Stimulated activated CD4-positive, alpha-beta T cell treated with anti-CD3 and anti-CD28 coated beads, TNF-alpha, amount 100 ng/mL, for 1 hour (primary cell): Measurements from ENCODE around the gene DDX24.
"Not testable (repeated sequence)": the region's sequence is repeated elsewhere in the genome, so short reads cannot be mapped to it uniquely, and the experiment has no call there.

Experiments
- DNase-seq, 3 donors: peaks; one replicate each; pipeline ENCODE4 v3.0.0-alpha.2; 2020; ENCODE audit warnings: low read depth in 3 of 3, low spot score in 1 of 3

DDX24 gene

DNA sequence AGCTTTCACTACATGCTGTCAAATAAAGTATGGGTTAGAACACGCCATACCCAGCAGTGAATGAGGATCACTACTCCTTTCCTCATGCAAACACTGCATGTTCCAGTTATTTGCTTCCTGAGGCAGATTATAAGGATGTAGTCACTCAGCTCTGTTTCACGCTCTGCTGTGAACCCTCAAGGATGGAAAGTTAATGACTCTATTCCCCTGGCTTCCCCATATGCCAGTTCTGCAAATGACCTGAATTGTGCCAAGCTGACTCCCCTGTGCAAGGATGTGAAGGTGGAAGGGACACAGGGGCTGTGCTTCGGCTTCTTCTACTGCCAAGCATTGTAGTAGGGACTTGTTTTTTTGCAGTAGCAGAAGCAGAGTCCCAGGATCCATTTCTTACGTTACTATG is 6.9 kb upstream of the DDX24 start:
- no peak for DNase-seq

DNA sequence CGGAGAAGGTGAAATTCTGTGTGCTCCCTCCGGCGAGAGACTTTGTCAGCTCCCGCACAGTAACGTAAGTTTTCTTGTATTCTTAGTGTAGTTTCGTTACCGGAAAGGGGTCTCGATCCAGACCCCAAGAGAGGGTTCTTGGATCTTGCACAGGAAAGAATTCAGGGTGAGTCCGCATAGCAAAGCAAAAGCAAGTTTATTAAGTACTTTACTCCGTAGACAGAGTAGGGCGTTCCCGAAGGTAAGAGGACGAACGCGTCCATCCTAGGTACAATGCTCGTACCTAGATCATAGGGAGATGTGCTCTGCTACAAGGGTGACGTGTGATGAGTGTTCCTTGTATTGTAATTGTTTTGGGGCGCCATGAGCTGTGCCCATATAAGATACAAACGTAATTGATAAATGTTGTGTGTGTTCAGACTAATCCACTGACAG is 401 bp upstream of the DDX24 start:
- DNase-seq, result no peak

DNA sequence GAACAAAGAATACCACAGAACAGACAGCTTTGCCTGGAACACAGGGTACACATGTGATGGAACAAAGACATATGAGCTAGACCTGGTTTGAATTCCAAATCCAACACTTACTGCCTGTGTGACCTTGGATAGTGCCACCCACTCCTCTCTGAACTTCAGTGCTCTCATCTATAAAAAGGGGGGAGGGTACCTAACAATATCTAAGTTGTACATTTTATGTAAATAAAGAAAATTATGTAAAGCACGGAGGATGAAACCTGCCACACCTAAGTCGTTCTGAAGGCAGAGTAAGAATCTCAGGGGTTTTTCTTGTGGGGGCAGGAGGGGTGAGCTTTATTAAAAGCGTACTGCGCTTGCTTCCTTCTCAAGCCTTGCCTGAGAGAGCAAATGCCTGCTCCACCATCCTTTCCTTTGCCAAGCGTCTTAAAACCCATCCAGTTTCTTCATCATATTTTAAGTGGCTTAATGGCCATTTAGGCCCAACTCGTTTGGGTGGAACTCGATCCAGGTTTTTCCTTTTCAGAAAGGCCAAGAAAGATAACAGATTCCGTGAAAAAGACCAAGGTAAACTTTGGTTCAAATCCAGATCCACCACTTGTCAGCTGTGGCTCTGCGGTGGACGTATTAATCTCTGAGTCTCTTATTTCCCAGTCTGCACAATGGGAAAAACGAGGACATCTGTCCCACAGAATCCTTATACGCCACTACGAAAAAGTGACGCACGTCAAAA is 946 bp downstream of the DDX24 start:
- no peak for DNase-seq

DNA sequence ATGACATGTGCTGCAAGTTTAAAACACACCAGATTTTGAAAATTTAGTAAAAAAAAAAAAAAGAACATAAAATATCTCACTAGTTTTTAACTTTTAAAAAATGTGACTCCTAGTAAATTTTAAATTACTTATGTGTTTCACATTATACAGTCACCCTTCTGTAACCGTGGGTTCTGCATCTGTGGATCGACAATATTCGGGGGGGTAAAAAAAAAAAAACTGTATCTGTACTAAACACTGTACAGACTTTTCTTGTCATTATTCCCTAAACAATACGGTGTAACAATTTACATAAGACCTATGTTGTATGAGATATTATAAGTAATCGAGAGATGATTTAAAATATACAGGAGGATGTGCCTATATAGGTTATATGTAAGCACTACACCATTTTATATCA is 3.2 kb downstream of the DDX24 start:
- no peak for DNase-seq

DNA sequence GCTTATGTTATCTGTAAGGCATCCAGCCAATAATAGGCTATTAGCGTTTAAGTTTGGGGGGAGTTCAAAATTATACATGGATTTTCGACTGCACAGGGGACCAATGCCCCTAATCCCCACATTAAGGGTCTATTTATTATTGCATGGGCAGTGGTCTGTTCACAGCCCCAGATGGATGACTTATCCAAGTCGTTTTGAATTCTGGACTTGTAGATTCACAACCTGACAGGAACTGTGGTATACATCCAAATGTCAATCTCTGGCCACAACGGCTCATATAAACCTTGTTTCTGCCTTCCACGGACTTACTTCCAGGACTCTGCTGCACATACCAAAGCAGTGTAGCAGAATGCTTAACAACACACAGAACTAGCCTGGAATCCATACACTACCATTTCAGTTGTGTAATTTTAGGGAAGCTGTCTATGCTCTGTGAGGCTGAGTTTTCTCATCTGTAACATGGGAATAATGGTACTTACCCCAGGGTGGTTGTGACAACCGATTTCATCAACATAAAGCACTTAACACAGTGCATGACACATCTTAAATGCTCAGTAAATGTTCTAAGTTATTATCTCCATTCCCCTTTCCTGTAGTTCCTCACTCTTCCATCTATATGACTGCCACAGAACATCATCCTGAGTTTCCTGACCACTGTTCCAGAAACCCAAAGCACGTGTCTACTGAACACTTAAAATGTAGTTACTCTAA is 3.7 kb downstream of the DDX24 start:
- no peak for DNase-seq

DNA sequence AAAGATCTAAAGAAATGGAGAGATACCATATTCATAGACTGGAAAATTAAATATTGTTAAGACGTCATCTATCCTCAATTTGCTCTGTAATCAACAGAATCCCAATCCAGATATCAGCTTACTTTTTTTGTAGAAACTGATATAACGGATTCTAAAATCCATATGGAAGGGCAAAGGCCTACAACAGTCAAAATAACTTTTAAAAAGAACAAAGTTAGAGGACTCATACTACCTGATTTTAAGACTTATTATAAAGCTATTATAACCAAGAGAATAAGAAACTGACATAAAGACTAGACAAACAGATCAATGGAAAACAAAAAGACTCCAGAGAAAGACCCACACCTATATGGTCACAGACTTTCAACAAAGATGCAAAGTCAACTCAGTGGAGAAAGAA is 6.0 kb downstream of the DDX24 start:
- DNase-seq, result no peak

DNA sequence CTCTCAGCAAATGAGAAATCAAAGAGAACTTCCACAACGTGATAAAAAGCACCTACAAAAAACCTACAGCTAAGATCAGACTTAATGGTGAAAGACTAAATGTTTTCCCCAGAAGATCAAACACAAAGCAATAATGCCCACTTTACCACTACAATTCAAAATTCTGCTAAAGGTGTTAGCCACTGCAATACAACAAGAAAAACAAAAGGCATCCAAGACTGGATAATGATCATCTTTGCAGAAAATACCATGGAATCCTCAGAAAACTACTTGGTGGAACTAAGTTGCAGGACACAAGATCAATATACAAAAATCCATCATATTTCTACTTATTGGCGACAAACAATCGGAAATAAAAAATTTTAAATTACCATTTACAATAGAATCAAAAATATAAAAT is 6.5 kb downstream of the DDX24 start:
- no peak for DNase-seq

DNA sequence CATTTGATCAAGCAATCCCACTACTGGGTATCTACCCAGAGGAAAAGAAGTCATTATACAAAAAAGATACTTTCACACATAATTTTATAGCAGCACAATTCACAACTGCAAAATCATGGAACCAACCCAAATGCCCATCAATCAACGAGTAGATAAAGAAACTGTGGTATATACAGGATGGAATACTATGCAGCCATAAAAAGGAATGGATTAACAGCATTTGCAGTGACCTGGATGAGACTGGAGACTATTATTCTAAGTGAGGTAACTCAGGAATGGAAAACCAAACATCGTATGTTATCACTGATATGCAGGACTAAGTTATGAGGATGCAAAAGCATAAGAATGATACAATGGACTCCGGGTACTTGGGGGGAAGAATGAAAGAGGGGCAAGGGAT is 8.9 kb downstream of the DDX24 start:
- not testable (repeated sequence) for DNase-seq

DNA sequence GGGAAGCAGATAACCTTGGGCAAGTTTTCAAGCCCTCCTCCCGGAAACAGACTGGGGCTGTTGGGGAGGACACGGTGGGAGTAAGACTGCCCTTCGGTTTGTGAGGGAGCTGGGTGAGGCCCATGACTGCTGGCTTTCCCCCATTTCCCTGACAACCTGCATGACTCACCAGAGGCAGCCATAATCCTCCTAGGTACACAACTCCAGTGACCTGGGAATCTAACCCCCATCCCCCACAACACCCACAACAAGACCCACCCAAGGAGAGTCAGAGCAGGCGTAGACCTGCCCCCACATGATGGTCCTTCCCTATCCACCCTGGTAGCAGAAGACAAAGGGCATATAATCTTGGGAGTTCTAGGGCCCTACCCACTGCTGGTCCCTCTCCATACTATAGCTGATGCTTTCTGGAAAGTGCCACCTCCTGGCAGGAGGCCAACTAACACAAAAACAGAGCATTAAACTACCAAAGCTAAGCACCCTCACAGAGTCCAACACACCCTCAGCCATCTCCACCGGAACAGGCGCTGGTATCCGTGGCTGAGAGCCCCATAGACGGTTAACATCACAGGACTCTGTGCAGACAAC is 14.8 kb downstream of the DDX24 start:
- DNase-seq, result no peak

DNA sequence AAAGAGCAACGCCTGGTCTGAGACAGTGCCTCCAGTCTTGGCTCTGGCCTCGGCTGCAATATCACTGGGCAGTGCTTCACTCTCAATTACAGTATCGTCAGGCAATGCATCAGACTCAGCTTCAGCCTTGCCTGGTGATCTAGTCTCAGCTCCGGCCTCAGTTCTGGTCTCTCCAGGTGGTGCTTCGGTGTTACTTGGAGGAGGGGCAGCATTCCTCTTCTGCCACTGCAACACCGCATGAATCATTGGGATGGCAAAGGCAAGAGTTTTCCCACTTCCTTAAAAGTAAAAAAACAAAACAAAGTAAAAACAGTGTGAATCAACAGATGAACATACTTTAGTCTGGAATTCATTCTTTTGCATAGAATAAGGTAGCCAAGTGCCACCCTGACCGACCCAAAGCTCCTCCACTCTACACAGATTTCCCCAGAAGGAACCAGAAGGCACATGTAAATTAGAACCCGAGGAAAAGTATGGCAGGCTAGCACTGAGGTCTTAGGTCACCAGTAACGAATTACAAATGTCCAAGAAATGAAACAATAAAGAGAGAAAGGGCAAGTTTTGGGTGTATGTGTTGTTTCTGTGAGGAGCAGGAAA is 18.6 kb downstream of the DDX24 start:
- DNase-seq, result no peak

DNA sequence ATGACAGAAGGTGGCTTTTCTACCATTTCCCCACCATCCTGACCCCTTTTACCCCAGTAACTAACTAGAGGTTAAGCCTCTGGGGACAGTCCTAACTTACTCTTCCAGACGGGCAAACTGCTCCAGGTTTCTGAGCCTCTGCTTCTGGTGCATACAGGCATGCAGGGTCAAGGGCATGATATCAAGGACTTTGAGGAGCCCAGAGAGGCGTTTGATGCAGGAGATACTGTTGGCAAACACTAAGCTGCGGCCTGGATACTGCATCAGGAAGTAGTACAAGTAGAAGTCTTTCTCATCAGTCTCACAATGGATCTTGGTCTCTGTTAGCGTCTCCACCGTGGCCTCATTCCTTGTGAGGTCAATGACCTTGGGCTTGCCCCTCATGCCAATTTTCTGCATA is 21.0 kb downstream of the DDX24 start:
- DNase-seq, result no peak

DNA sequence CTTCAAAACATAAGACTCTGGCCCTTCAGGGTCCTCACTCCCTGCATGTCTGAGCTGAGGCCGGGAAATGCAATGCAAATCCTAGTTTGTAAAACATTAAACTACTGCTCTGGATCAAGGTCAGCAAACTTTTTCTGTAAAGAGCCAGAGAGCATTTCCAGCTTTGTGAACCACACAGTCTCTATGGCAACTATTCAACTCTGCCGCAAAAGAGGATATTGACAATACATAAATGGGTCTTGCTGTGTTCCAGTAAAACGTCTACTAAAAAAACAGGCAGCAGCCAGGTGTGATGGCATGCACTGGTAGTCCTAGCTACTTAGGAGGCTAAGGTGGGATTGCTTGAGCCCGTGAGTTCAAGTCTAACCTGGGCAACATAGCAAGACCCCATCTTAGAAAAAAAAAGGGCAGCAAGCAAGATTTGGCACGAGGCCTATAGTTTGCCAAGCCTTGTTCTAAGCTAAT is 22.3 kb downstream of the DDX24 start:
- DNase-seq, result no peak

DNA sequence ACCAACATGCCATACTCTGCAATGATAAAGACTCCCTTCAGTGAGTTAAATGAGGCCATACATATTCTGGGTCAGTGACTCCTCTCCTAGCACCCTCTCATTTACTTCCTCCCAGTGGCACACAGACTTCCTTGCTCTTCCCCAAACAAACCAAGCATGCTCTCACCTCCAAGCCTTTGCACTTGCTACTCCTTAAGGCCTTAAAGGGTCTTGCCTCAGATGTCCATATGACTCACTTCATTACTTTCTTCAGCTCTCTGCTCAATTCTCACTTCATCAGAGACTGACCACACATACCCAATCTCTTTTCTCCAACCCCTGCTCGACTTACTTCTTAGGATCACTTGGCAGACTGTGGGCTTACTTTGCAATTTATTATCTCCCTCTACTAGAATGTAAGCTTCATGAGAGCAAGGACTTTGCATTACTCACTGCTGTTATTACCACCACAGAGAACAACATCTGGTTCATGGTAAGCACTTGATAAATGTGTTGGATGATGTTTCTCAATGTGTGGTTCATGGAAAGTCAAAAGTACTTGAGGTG is 22.8 kb downstream of the DDX24 start:
- no peak for DNase-seq

DNA sequence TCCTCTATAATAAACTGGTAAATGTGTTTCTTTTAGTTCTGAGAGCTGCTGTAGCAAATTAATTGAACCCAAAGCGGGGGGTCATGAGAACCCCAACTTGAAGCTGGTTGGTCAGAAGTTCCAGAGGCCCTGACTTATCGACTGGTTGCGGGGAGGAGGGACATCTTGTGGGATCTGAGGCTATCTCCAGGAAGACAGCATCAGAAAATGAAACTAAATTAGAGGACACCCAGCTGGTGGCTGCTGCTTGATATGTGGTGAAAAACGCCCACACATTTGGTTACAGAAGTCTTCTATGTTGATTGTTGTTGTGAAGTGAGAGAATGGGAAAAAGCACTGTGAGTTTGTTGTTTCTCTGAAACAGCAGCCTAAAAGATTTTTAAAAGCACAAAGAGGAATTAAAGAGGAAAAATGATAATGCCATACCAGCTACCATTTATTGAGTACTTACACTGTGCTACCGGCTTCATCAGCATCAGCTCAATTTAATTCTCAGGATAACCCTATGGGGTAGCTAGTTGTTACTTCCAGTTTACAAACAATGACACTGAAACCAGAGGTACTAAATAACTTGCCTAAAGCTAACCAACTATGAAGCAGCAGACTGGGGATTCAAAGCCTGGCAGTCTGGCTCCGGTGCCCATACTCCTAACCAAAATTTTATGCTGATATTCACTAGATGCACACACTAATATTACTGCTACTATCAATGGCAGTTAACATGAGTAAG is 24.3 kb downstream of the DDX24 start:
- DNase-seq, result no peak

DNA sequence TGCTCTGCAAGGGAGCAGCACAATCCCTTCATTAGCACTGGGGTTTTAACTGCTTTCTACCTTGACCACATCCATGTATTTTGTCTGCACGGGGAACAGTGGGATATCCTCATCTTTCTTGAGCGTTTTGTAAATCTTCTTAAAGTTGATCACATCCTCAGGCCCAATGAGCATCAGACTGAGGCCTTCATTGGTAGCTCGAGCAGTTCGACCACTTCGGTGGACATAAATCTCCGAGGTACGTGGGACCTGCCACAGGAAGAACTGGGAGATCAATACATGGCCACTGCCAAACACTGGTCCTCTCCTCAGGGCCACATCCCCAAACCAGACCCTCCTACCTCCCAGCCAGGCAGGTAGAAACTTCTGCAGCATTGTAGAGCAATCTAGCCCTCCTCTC is 26.1 kb downstream of the DDX24 start:
- DNase-seq, result no peak

DNA sequence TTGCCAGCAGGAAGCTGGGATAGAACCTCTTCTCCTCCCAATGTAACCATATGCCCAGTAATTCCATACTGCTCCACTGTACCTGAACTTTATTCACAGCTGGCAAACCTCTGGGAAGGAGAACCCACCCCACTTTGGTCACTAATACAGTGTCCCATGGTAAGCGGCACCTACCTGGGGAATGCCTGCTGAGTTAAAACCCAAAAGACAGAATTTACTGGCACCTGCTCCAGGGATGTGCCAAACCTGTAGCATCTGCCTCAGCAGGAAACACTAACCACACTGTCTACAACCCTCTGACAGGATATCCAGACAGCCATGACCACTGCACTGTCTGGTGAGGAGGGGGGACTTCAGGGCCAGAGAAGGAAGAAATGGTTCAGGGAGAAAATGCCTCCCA is 26.6 kb downstream of the DDX24 start:
- no peak for DNase-seq

DNA sequence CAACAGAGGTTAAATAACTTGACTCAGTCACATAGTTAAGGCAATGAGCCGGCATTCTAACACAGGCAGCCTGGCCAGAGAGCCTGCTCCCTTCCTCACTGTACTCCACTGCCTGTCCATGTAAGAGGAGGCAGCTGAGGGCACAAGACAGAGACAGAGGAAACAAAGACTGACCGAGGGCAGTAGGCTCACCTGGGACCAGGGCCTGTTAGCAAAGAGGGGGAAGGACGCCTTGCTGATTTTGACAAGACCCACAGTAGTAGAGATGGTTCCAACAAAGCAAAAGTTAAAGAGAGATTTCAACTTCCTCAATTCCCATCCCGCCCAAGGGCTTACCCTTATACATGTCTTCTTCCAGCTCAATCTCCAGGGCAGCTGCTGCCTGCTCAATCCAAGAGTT is 28.3 kb downstream of the DDX24 start:
- DNase-seq, result no peak

DNA sequence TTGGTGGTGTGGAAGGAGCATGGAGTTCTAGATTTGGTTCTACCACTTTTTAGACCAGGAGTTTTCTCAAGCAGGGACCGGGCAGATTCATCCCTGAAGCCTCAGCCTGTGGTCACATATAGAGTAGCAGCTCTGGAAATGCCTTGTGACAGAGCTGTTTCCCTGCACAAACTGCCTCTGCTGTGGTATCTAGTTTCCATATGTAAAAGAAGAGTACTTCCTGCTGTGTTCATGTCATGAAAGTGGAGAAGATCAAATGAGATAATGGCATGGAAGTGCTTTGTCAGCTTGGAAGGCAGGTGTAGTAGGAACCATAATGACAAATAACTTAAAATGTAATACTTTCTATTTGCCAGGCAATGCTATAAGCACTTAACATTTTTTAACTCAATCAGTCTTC is 28.8 kb downstream of the DDX24 start:
- DNase-seq, result no peak

DNA sequence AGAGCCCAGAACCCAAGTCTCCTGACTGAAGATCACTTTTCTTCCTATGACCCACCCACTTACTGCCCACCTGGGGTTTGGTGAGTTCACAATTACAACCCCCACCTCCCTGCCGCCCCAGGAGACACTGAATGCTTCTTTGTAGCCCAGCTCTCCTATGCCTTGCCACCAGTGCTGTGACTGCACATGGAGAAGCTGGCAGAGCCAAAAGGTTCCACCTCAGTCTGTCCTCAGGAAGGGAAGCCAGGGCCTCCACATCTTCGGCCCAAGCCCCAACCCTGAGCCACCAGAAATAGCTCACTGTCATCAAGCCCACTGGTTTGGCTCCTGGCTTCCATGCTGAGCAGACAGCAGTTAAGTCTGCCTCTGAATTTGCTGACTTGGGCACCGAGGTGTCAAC is 29.2 kb downstream of the DDX24 start:
- no peak for DNase-seq

DNA sequence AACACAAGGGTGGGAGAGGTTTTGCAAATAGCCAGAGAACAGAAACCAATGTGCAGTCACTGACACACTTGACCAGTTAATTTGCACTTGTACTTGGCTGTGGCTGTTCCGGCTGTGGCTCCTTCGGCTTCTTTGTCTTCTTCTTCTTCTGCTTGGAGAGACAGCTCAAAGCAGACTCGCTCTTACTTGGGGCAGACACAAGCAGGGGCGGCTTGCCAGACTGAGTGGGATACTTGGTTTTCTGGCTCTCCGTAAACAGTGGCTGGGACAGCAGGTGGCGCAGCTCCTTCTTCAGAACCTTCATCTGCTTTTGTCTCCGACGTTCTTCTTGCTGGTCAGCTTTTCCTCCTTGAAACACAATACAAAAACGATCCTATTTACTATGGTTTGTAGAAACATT is 29.9 kb downstream of the DDX24 start:
- DNase-seq, result no peak

DNA sequence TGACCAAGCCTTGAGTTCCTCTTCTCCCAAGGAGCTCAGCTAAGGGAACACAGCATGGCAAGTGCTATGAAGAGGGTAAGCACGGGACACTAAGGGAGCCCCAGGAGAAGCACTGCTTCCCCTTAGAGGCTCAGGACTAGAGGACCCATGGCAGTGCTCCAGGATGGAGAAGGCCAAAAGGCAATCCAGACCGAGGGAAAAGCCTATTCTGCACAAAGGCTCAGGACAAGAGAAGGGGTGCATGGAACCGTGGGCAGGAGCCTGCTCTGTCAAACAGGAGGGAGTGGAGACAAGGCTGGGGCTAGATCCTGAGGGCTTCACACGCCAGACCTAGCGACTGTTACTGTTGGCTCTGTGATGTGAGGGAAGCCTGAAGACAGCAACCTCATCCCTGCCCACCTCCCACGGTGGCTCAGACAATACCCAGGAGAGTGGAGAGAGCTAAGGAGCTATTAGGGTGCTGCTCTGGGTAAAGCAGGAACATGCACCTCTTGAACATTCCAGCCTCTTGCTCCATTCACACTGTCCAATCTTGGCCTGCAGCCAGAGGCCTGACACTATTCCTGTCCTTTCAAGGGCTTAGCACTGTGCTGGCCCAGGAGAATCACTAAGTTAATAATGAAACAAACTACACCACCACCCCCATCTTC is 30.6 kb downstream of the DDX24 start:
- DNase-seq, result no peak
